Osteoblast (primary cell): ENCODE measurements around the gene UBR3. TPM values are rescaled to one million over a fixed set of nuclear protein-coding genes. Genes with fewer than 3 reads are reported as not detected.

Source experiments
- DNase-seq: peaks from one replicate; pipeline ENCODE4 v3.0.0; 2011; ENCODE audit warnings: low spot score, mixed read lengths; ENCODE audit not compliant: insufficient read length; ENCODE audit errors: missing footprints
- H2AFZ ChIP-seq: 2 replicates; pipeline ENCODE4 v1.6.0; 2011; ENCODE audit warnings: mild to moderate bottlenecking, low read length
- H3K27ac ChIP-seq: 2 replicates; pipeline ENCODE4 v1.5.1; 2011; ENCODE audit warnings: mild to moderate bottlenecking, low read depth, low read length, moderate library complexity
- H3K27me3 ChIP-seq: 2 replicates; pipeline ENCODE4 v1.6.0; 2012; ENCODE audit warnings: mild to moderate bottlenecking, control low read depth, inconsistent platforms, low read length, moderate library complexity; ENCODE audit not compliant: insufficient read depth
- H3K36me3 ChIP-seq: 2 replicates; pipeline ENCODE4 v1.5.1; 2011; ENCODE audit warnings: mild to moderate bottlenecking, low read length, control low read depth, moderate library complexity; ENCODE audit not compliant: insufficient read depth
- H3K4me1 ChIP-seq: 2 replicates; pipeline ENCODE4 v1.5.1; 2011; ENCODE audit warnings: mild to moderate bottlenecking, low read length, control low read depth, moderate library complexity; ENCODE audit not compliant: insufficient read depth
- H3K4me2 ChIP-seq: 2 replicates; pipeline ENCODE4 v1.6.0; 2011; ENCODE audit warnings: mild to moderate bottlenecking, low read length; ENCODE audit not compliant: insufficient read depth
- H3K4me3 ChIP-seq: fragments of 200-600 bp; sonication (generic); 3 replicates; pipeline ENCODE4 v1.5.1; 2012; ENCODE audit warnings: mild to moderate bottlenecking, low read length, inconsistent platforms; ENCODE audit not compliant: insufficient read depth
- H3K79me2 ChIP-seq: 2 replicates; pipeline ENCODE4 v1.6.0; 2012; ENCODE audit warnings: mild to moderate bottlenecking, low read length, control low read depth, inconsistent platforms; ENCODE audit not compliant: insufficient read depth
- H3K9me3 ChIP-seq: 2 replicates; pipeline ENCODE4 v1.5.1; 2011; ENCODE audit warnings: low read depth, low read length, control low read depth
- H4K20me1 ChIP-seq: 2 replicates; pipeline ENCODE4 v1.6.0; 2012; ENCODE audit warnings: mild to moderate bottlenecking, low read length, control low read depth; ENCODE audit not compliant: insufficient read depth
- total RNA-seq: library from RNA; depleted of rRNA; stranded (reverse); fragments of >200 nt; gene quantifications from 2 replicates; pipeline ENCODE4 v1.2.3, GENCODE V29; 2012
- TF ChIP-seq, protein P1 (sequence below): IDR thresholded peaks from 2 replicates; pipeline ENCODE4 v1.5.1; 2011; ENCODE audit warnings: mild to moderate bottlenecking, low read depth, low read length, moderate library complexity; ENCODE audit errors: extremely low read depth

UBR3 gene
- total RNA-seq, 1 donor, result 42.7 TPM

DNA sequence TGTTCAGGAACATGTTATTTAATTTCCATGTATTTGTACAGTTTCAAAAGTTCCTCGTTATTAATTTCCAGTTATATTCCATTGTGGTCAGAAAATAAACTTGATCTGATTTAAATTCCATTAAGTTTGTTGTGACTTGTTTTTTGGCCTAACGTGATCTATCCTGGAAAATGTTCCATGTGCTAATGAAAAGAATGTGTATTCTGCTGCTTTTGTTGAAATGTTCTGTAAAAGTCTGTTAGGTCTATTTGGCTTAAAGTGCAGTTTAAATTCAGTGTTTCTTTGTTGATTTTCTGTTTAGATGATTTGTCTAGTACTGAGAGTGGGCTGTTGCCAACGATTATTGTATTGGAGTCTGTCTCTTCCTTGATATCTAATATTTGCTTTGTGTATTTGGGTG lies 148.0 kb downstream of the UBR3 start:
- Histone ChIP-seq H3K79me2 (peaks cover 34% of the 10 kb centered on the region), H3K4me2 (no peak overlapping the region), H3K4me1 (no peaks in the 10 kb centered on the region), H3K9me3 (peaks cover 1% of the 10 kb centered on the region), H3K36me3 (no peaks in the 10 kb centered on the region), H2AFZ (no peak overlapping the region), H4K20me1 (peaks cover 2% of the 10 kb centered on the region), H3K4me3 (no peak overlapping the region), H3K27ac (no peak overlapping the region), H3K27me3 (no peaks in the 10 kb centered on the region)
- TF ChIP-seq, protein P1, sequence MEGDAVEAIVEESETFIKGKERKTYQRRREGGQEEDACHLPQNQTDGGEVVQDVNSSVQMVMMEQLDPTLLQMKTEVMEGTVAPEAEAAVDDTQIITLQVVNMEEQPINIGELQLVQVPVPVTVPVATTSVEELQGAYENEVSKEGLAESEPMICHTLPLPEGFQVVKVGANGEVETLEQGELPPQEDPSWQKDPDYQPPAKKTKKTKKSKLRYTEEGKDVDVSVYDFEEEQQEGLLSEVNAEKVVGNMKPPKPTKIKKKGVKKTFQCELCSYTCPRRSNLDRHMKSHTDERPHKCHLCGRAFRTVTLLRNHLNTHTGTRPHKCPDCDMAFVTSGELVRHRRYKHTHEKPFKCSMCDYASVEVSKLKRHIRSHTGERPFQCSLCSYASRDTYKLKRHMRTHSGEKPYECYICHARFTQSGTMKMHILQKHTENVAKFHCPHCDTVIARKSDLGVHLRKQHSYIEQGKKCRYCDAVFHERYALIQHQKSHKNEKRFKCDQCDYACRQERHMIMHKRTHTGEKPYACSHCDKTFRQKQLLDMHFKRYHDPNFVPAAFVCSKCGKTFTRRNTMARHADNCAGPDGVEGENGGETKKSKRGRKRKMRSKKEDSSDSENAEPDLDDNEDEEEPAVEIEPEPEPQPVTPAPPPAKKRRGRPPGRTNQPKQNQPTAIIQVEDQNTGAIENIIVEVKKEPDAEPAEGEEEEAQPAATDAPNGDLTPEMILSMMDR, result no peak
- DNase-seq, result no peak

GRCh38 chr2:169976335-169976851 lies 149.1 kb downstream of the UBR3 start:
- no peak for DNase-seq
- no peaks in the 10 kb centered on the region for H3K36me3 ChIP-seq
- H3K27ac ChIP-seq, result no peak overlapping the region
- H3K4me1 ChIP-seq, result no peaks in the 10 kb centered on the region
- no peaks in the 10 kb centered on the region for H3K27me3 ChIP-seq
- no peak overlapping the region for H2AFZ ChIP-seq
- H3K79me2 ChIP-seq, result peaks cover 34% of the 10 kb centered on the region
- H3K4me3 ChIP-seq, result no peak overlapping the region
- TF ChIP-seq, protein P1, result no peak
- peaks cover 1% of the 10 kb centered on the region for H3K9me3 ChIP-seq
- H4K20me1 ChIP-seq, result peaks cover 2% of the 10 kb centered on the region
- no peak overlapping the region for H3K4me2 ChIP-seq

DNA sequence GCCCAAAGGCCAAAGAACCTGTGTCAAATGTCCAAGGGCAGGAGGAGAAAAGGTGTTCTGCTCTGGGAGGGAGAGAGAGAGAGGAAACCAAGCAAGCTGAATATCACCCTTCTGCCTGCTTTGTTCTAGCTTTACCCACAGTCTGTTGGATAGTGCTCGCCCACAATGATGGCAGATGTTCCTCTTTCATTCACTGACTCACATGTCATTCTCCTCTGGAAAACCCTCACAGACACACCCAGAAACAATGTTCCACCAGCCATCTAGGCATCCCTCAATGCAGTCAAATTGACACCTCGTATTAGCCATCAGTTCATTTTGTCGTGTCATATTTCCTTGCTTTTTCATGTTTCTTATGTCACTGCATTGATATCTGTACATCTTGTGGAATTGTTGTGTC lies 150.3 kb downstream of the UBR3 start:
- TF ChIP-seq, protein P1, result no peak
- no peaks in the 10 kb centered on the region for H3K4me1 ChIP-seq
- peaks cover 1% of the 10 kb centered on the region for H3K9me3 ChIP-seq
- H3K27me3 ChIP-seq, result no peaks in the 10 kb centered on the region
- H3K4me2 ChIP-seq, result no peak overlapping the region
- no peaks in the 10 kb centered on the region for H3K36me3 ChIP-seq
- no peak overlapping the region for H2AFZ ChIP-seq
- DNase-seq, result no peak
- H3K79me2 ChIP-seq, result peaks cover 34% of the 10 kb centered on the region
- H4K20me1 ChIP-seq, result peaks cover 2% of the 10 kb centered on the region
- H3K27ac ChIP-seq, result no peak overlapping the region
- H3K4me3 ChIP-seq, result no peak overlapping the region

GRCh38 chr2:169978402-169979017 lies 151.3 kb downstream of the UBR3 start:
- Histone ChIP-seq H3K4me1 (no peaks in the 10 kb centered on the region), H3K79me2 (peaks cover 34% of the 10 kb centered on the region), H3K9me3 (peaks cover 1% of the 10 kb centered on the region), H3K27me3 (no peaks in the 10 kb centered on the region), H3K4me2 (no peak overlapping the region), H3K4me3 (no peak overlapping the region), H2AFZ (no peak overlapping the region), H3K36me3 (no peaks in the 10 kb centered on the region), H4K20me1 (peaks cover 2% of the 10 kb centered on the region), H3K27ac (no peak overlapping the region)
- TF ChIP-seq, protein P1, result no peak
- DNase-seq, result no peak
